ENCODE results near the gene GABRA5. TPM values are rescaled to one million over a fixed set of nuclear protein-coding genes. Genes with fewer than 3 reads are reported as not detected.

GABRA5 gene
- total and polyA plus RNA-seq, 2 donors (not counting 1 experiment from before 2014, with no cell fraction given) = 0.23 TPM; not detected in 1

DNA sequence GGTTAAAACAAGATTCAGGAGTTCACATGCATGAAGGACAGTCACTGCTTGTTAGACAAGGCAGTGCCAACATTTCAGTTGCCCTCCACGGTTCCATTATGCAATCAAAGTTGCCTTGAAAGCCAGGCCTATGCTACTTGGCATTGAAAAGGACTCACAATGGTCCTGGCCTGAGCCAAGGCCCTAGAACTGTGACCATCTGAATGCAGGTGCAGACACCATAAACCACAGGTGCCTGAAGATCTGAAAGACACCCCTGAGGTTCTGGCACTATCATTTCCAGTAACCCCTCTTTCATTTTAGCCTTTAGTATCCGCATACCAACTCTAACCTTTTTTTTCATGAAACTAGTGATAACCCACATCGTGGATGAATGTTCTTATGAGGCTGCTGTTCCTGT lies 2.8 kb downstream of the GABRA5 start:
- Histone ChIP-seq H3K4me1 (ENCODE audit: control insufficient read depth, extremely low read depth, insufficient read depth, low read length) (no peaks in the 10 kb centered on the region), H3K9ac (ENCODE audit: insufficient read depth, low read length) (no peak overlapping the region), H2AFZ (ENCODE audit: low read length) (no peak overlapping the region), H3K27me3 (ENCODE audit: control insufficient read depth, insufficient read depth, low read length) (no peaks in the 10 kb centered on the region), H3K4me2 (ENCODE audit: extremely low read depth, insufficient read depth, low read length) (no peak overlapping the region), H3K9me3 (ENCODE audit: control insufficient read depth, insufficient read depth, low read depth, low read length) (no peaks in the 10 kb centered on the region), H3K4me3 (replicated peaks in 1 of 4; ENCODE audit: control extremely low read depth in 1 of 4, insufficient read depth in 1 of 4, low read depth in 3 of 4, low read length in 4 of 4) (no peak overlapping the region), H3K36me3 (ENCODE audit: control insufficient read depth, insufficient read depth, low read length) (no peaks in the 10 kb centered on the region), H3K79me2 (ENCODE audit: control insufficient read depth, insufficient read depth, low read length) (no peaks in the 10 kb centered on the region), H4K20me1 (ENCODE audit: control insufficient read depth, extremely low read depth, insufficient read depth, low read length) (no peaks in the 10 kb centered on the region), H3K27ac (ENCODE audit: insufficient read depth, low read length) (no peak overlapping the region)
- no peak for TF ChIP-seq EZH2 (IDR thresholded peaks at IDR 0.05; ENCODE audit: low read length, missing control alignments)
- TF ChIP-seq, protein P1, sequence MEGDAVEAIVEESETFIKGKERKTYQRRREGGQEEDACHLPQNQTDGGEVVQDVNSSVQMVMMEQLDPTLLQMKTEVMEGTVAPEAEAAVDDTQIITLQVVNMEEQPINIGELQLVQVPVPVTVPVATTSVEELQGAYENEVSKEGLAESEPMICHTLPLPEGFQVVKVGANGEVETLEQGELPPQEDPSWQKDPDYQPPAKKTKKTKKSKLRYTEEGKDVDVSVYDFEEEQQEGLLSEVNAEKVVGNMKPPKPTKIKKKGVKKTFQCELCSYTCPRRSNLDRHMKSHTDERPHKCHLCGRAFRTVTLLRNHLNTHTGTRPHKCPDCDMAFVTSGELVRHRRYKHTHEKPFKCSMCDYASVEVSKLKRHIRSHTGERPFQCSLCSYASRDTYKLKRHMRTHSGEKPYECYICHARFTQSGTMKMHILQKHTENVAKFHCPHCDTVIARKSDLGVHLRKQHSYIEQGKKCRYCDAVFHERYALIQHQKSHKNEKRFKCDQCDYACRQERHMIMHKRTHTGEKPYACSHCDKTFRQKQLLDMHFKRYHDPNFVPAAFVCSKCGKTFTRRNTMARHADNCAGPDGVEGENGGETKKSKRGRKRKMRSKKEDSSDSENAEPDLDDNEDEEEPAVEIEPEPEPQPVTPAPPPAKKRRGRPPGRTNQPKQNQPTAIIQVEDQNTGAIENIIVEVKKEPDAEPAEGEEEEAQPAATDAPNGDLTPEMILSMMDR (conservative IDR thresholded peaks at IDR 0.05 in 1 of 2, IDR thresholded peaks at IDR 0.05 in 1 of 2; ENCODE audit: low read depth in 1 of 2, low read length in 2 of 2) = no peak
- DNase-seq (ENCODE audit: low read depth in 2 of 2) = no peak

DNA sequence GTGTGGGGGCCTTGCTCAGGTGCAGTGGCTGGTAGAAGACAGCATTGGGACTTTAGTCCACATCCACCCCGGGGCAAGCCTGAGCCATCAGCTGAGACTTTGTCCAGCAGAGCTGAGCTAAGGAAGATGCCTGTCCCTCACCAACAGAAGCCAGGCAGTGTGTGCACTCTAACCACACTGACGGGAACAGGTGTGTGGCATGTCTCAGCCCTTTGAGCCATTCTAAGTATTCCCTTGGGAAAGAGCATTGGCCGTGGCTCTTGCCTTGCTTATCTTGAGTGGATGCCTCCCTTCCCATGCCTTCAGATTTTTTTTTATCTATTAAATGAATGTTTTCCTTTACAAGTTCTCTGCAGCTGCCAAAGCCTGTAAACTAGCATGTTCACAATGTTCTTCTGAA lies 3.5 kb downstream of the GABRA5 start:
- no peak for DNase-seq (ENCODE audit: low read depth in 2 of 2)
- Histone ChIP-seq H3K4me2 (ENCODE audit: extremely low read depth, insufficient read depth, low read length) (no peak overlapping the region), H3K36me3 (ENCODE audit: control insufficient read depth, insufficient read depth, low read length) (no peaks in the 10 kb centered on the region), H3K9me3 (ENCODE audit: control insufficient read depth, insufficient read depth, low read depth, low read length) (no peaks in the 10 kb centered on the region), H2AFZ (ENCODE audit: low read length) (no peak overlapping the region), H3K27me3 (ENCODE audit: control insufficient read depth, insufficient read depth, low read length) (no peaks in the 10 kb centered on the region), H3K79me2 (ENCODE audit: control insufficient read depth, insufficient read depth, low read length) (no peaks in the 10 kb centered on the region), H3K9ac (ENCODE audit: insufficient read depth, low read length) (no peak overlapping the region), H3K4me1 (ENCODE audit: control insufficient read depth, extremely low read depth, insufficient read depth, low read length) (no peaks in the 10 kb centered on the region), H3K4me3 (replicated peaks in 1 of 4; ENCODE audit: control extremely low read depth in 1 of 4, insufficient read depth in 1 of 4, low read depth in 3 of 4, low read length in 4 of 4) (no peak overlapping the region), H4K20me1 (ENCODE audit: control insufficient read depth, extremely low read depth, insufficient read depth, low read length) (no peaks in the 10 kb centered on the region), H3K27ac (ENCODE audit: insufficient read depth, low read length) (no peak overlapping the region)
- TF ChIP-seq EZH2 (IDR thresholded peaks at IDR 0.05; ENCODE audit: low read length, missing control alignments) = no peak
- TF ChIP-seq, protein P1 (conservative IDR thresholded peaks at IDR 0.05 in 1 of 2, IDR thresholded peaks at IDR 0.05 in 1 of 2; ENCODE audit: low read depth in 1 of 2, low read length in 2 of 2) = no peak

DNA sequence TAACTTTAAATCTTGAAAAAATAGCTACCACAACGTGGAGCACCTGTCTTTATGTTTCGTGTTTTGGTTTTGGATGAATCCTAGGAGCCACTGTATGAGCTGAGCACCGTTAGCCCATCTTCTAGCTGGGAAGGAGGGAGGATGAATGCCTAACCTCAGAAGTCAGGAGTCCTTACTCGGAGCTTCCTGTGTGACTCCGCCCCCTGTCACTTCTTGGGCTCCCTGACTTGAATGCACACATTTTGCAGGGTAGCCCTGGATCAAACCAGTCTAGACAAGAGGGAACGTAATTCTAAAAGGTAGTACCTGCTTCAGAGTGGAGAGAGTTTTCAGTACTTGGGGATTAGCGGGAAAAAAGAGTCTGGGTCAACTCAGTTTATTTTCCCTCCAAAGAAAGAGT lies 5.3 kb downstream of the GABRA5 start:
- Histone ChIP-seq H4K20me1 (ENCODE audit: control insufficient read depth, extremely low read depth, insufficient read depth, low read length) (no peaks in the 10 kb centered on the region), H3K27me3 (ENCODE audit: control insufficient read depth, insufficient read depth, low read length) (no peaks in the 10 kb centered on the region), H2AFZ (ENCODE audit: low read length) (no peak overlapping the region), H3K4me3 (replicated peaks in 1 of 4; ENCODE audit: control extremely low read depth in 1 of 4, insufficient read depth in 1 of 4, low read depth in 3 of 4, low read length in 4 of 4) (no peak overlapping the region), H3K9ac (ENCODE audit: insufficient read depth, low read length) (no peak overlapping the region), H3K79me2 (ENCODE audit: control insufficient read depth, insufficient read depth, low read length) (no peaks in the 10 kb centered on the region), H3K27ac (ENCODE audit: insufficient read depth, low read length) (no peak overlapping the region), H3K9me3 (ENCODE audit: control insufficient read depth, insufficient read depth, low read depth, low read length) (no peaks in the 10 kb centered on the region), H3K36me3 (ENCODE audit: control insufficient read depth, insufficient read depth, low read length) (no peaks in the 10 kb centered on the region), H3K4me2 (ENCODE audit: extremely low read depth, insufficient read depth, low read length) (no peak overlapping the region), H3K4me1 (ENCODE audit: control insufficient read depth, extremely low read depth, insufficient read depth, low read length) (no peaks in the 10 kb centered on the region)
- TF ChIP-seq, protein P1 (conservative IDR thresholded peaks at IDR 0.05 in 1 of 2, IDR thresholded peaks at IDR 0.05 in 1 of 2; ENCODE audit: low read depth in 1 of 2, low read length in 2 of 2) = no peak
- no peak for TF ChIP-seq EZH2 (IDR thresholded peaks at IDR 0.05; ENCODE audit: low read length, missing control alignments)
- DNase-seq (ENCODE audit: low read depth in 2 of 2) = no peak
